CD4-positive, alpha-beta memory T cell (primary cell): ENCODE data around the gene RPS19. TPM values are rescaled to one million over a fixed set of nuclear protein-coding genes. Genes with fewer than 3 reads are reported as not detected.
A peak's percentile ranks its signal among the peaks of the same experiment; 100 is the strongest.

ENCODE experiments used
- CTCF ChIA-PET: fragments of 350-600 bp; sonication (Branson Sonifier 250); formaldehyde crosslinking; loops from one replicate; lab custom pipeline; 2021; ENCODE audit warnings: inconsistent platforms; ENCODE audit not compliant: partially characterized antibody; lab: Charles Lee
- POLR2A ChIA-PET: fragments of 350-600 bp; sonication (Branson Sonifier 250); formaldehyde crosslinking; loops from one replicate; lab custom pipeline; 2021; ENCODE audit not compliant: partially characterized antibody; lab: Charles Lee
- DNase-seq, 5 donors: peaks; one replicate each; pipeline versions ENCODE4 v3.0.0 to v3.0.0-alpha.2; 2020 to 2022; ENCODE audit warnings: mixed read lengths in 1 of 5
- H3K27ac ChIP-seq: one replicate; pipeline ENCODE4 v1.7.0; 2013; ENCODE audit warnings: low read depth, low read length
- H3K27me3 ChIP-seq: 2 replicates; pipeline ENCODE4 v1.7.0; 2013; ENCODE audit warnings: mild to moderate bottlenecking, low read length, moderate library complexity; ENCODE audit not compliant: insufficient read depth
- H3K36me3 ChIP-seq: 2 replicates; pipeline ENCODE4 v1.7.0; 2013; ENCODE audit warnings: mild to moderate bottlenecking, low read length, moderate library complexity; ENCODE audit not compliant: insufficient read depth
- H3K4me1 ChIP-seq: 2 replicates; pipeline ENCODE4 v1.7.0; 2013; ENCODE audit warnings: mild to moderate bottlenecking, low read length, moderate library complexity; ENCODE audit not compliant: insufficient read depth
- H3K4me3 ChIP-seq, 2 donors: one replicate each; pipeline ENCODE4 v1.7.0; 2013; ENCODE audit warnings: low read length in 2 of 2, mild to moderate bottlenecking in 1 of 2
- H3K9me3 ChIP-seq, 2 donors: one replicate each; pipeline ENCODE4 v1.7.0; 2013; ENCODE audit warnings: low read length in 2 of 2, control low read depth in 1 of 2; ENCODE audit not compliant: control insufficient read depth in 1 of 2
- H3K27ac Mint-ChIP-seq, 7 donors: one replicate each; pipeline ENCODE4 v1.8.0; 2020 to 2021; ENCODE audit warnings: mixed read lengths in 7 of 7, mild to moderate bottlenecking in 6 of 7, inconsistent platforms in 3 of 7, moderate library complexity in 3 of 7
- H3K27me3 Mint-ChIP-seq, 2 donors: one replicate each; pipeline ENCODE4 v1.8.0; 2020 to 2021; ENCODE audit warnings: mixed read lengths in 2 of 2
- H3K36me3 Mint-ChIP-seq, 2 donors: one replicate each; pipeline ENCODE4 v1.8.0; 2020 to 2021; ENCODE audit warnings: mixed read lengths in 2 of 2, inconsistent platforms in 1 of 2, mild to moderate bottlenecking in 1 of 2
- H3K4me1 Mint-ChIP-seq, 4 donors: one replicate each; pipeline ENCODE4 v1.8.0; 2020 to 2021; ENCODE audit warnings: mixed read lengths in 4 of 4, mild to moderate bottlenecking in 1 of 4
- H3K4me3 Mint-ChIP-seq, 8 donors: one replicate each; pipeline ENCODE4 v1.8.0; 2020 to 2021; ENCODE audit warnings: mixed read lengths in 8 of 8, mild to moderate bottlenecking in 7 of 8, moderate library complexity in 6 of 8, inconsistent platforms in 3 of 8
- H3K9me3 Mint-ChIP-seq, 8 donors: one replicate each; pipeline ENCODE4 v1.8.0; 2020 to 2021; ENCODE audit warnings: mixed read lengths in 8 of 8, mild to moderate bottlenecking in 5 of 8, inconsistent platforms in 3 of 8, moderate library complexity in 1 of 8
- intact Hi-C: fragments of 100-400 bp; cut with micrococcal nuclease; formaldehyde crosslinking; loops from one replicate; pipeline ENCODE4 v1.15.1; 2023
- microRNA-seq: library from miRNA; unstranded; fragments of <30 nt; microRNA quantifications from one replicate; pipeline ENCODE4 v1.2.0, GENCODE V29; 2021; ENCODE audit warnings: borderline replicate concordance, borderline number of aligned reads, borderline microRNAs expressed, mixed read lengths
- polyA plus RNA-seq, 2 donors: library from polyadenylated mRNA; unstranded; fragments of 300-500 nt; fragmentation: Illumina TruSeq; gene quantifications; one replicate each; pipeline ENCODE4 v1.2.3, GENCODE V29; 2021
- total RNA-seq, 2 experiments: library from RNA; stranded (reverse); gene quantifications; one replicate each; pipeline ENCODE4 v1.2.3, GENCODE V29; 2021

The RPS19 gene
- total and polyA plus RNA-seq, 4 experiments from 2014 or later, result 3,807 to 7,200 (median 4,434) TPM

DNA sequence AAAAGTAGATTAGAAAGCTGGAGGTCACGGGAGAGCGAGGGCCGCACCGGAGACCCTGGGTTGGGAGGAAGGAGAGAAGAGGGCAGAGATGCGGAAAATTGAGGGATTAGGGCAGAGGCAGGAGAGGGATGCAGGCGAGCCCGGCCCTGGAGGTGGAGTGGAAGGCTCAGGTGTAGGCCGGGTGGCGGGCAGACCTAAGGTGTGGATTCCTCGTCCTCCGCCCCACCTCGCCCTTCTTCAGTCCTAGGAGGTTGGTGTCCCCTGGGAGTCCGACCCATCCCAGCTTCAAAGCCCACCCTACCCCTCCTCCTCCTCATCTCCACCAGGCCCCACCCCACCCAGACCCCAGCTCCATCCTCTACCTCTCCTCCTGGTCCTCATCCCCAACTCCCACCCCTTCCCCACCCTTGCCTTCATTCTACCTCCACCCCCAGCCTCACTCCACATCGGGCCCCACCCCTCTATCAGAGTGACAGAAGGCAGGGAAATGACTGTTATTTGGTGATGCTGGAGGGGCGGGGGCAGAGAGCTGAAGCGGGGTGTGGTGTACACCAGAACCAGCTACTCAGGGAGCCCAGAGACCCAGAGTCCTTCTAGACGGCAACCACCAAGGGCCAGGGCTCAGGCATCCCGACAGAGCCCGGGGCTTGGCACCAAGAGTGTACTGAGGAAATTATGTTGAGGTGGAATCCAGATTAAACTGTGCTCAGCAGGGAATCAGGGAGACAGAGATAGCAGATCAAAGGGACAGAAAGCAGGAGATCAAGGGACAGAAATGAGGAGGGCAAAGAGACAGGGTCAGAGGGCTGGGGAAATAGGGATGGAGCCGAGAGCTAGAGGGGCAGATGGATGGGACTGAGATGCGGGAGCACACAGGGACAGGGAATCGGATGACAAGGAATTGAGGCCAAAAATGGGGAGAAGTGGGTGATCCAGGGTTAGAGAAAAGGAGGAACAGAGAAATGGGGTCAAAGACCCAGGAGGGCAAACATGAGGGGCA is 61.8 kb downstream of the RPS19 start:
- Mint-ChIP-seq H3K36me3 (peaks cover 0 to 4% of the 10 kb centered on the region in 2 donors), H3K4me3 (no peak overlapping the region), H3K27ac (peak overlapping the region in 1 of 7 donors; percentile 77), H3K9me3 (no peaks in the 10 kb centered on the region), H3K4me1 (peaks cover 5 to 10% (median 6%) of the 10 kb centered on the region in 4 donors), H3K27me3 (peaks cover 0 to 2% of the 10 kb centered on the region in 2 donors)
- Histone ChIP-seq H3K36me3 (no peaks in the 10 kb centered on the region), H3K27me3 (no peaks in the 10 kb centered on the region), H3K27ac (no peak overlapping the region), H3K4me1 (no peaks in the 10 kb centered on the region), H3K9me3 (no peaks in the 10 kb centered on the region), H3K4me3 (no peak overlapping the region)
- ChIA-PET POLR2A (interaction anchor here (1.2 to 3.3 kb wide), 3 partner anchors 10 to 36 kb away, joined by 3 to 16 read pairs (median 4); no protein-coding TSS in a partner anchor), CTCF (interaction anchor here (1.1 kb wide), 1 partner anchor 10 kb away, joined by 3 read pairs; no protein-coding TSS in a partner anchor)
- intact Hi-C loops, result no loop called here
- peak in 1 of 5 donors; percentile 19 for DNase-seq

Small RNA genes lying within 50 kb of the gene (microRNA-seq; reads per million reads assigned to microRNA genes)
- not detected for gene MIR6797

Other genes starting within 250 kb of the RPS19 start
- gene CEACAM4, start 233.2 kb upstream of the RPS19 start, total RNA-seq, result under 1 TPM; 0.28 to 0.64 TPM
- not detected for gene CEACAM4, start 233.2 kb upstream of the RPS19 start, polyA plus RNA-seq
- gene CEACAM7, start 172.0 kb upstream of the RPS19 start, total RNA-seq, result not detected
- not detected for gene CEACAM7, start 172.0 kb upstream of the RPS19 start, polyA plus RNA-seq
- not detected for gene CEACAM5, start 151.6 kb upstream of the RPS19 start, total RNA-seq
- gene CEACAM5, start 151.6 kb upstream of the RPS19 start, polyA plus RNA-seq, result not detected
- gene CEACAM6, start 104.7 kb upstream of the RPS19 start, total RNA-seq, result not detected
- not detected for gene CEACAM6, start 104.7 kb upstream of the RPS19 start, polyA plus RNA-seq
- not detected for gene CEACAM3, start 63.7 kb upstream of the RPS19 start, total RNA-seq
- not detected for gene CEACAM3, start 63.7 kb upstream of the RPS19 start, polyA plus RNA-seq
- gene LYPD4, start 15.6 kb upstream of the RPS19 start, total RNA-seq, result not detected
- not detected for gene LYPD4, start 15.6 kb upstream of the RPS19 start, polyA plus RNA-seq
- not detected for gene DMRTC2, start 15.2 kb upstream of the RPS19 start, total RNA-seq
- not detected for gene DMRTC2, start 15.2 kb upstream of the RPS19 start, polyA plus RNA-seq
- 1 to 10 TPM in 1 of 2 experiments, under 1 TPM in 1; 0.93 to 1.3 TPM for gene CD79A, start 17.0 kb downstream of the RPS19 start, total RNA-seq
- 10 to 100 TPM in 1 of 2 donors, 1 to 10 TPM in 1; 5.1 to 29.7 TPM for gene CD79A, start 17.0 kb downstream of the RPS19 start, polyA plus RNA-seq
- gene ARHGEF1, start 22.9 kb downstream of the RPS19 start, total RNA-seq, result 100 to 1,000 TPM; 956 to 992 TPM
- gene ARHGEF1, start 22.9 kb downstream of the RPS19 start, polyA plus RNA-seq, result 100 to 1,000 TPM; 140 to 325 TPM
- 1 to 10 TPM; 6.6 to 9.2 TPM for gene ERFL, start 68.2 kb downstream of the RPS19 start, total RNA-seq
- gene ERFL, start 68.2 kb downstream of the RPS19 start, polyA plus RNA-seq, result under 1 TPM in 1 of 2 donors, not detected in 1; 0.11 TPM
- gene RABAC1, start 99.1 kb downstream of the RPS19 start, total RNA-seq, result 100 to 1,000 TPM in 1 of 2 experiments, 10 to 100 TPM in 1; 97.4 to 100 TPM
- 100 to 1,000 TPM; 198 to 256 TPM for gene RABAC1, start 99.1 kb downstream of the RPS19 start, polyA plus RNA-seq
- gene ATP1A3, start 134.0 kb downstream of the RPS19 start, total RNA-seq, result 1 to 10 TPM; 2.7 to 3.5 TPM
- gene ATP1A3, start 134.0 kb downstream of the RPS19 start, polyA plus RNA-seq, result under 1 TPM; 0.89 to 0.95 TPM
- under 1 TPM; 0.12 to 0.17 TPM for gene GRIK5, start 210.0 kb downstream of the RPS19 start, total RNA-seq
- not detected for gene GRIK5, start 210.0 kb downstream of the RPS19 start, polyA plus RNA-seq
- gene ZNF574, start 215.9 kb downstream of the RPS19 start, total RNA-seq, result 10 to 100 TPM; 25.1 to 26.0 TPM
- 10 to 100 TPM; 14.8 to 24.6 TPM for gene ZNF574, start 215.9 kb downstream of the RPS19 start, polyA plus RNA-seq